ENCODE measurements around the gene PIP4K2A. TPM values are rescaled to one million over a fixed set of nuclear protein-coding genes. Genes with fewer than 3 reads are reported as not detected.

Gene PIP4K2A
- total RNA-seq, 2 donors from 2014 or later: 15.0 to 17.8 TPM

GRCh38 chr10:22495396-22495795 is 219.0 kb downstream of the PIP4K2A start:
- no peaks in the 10 kb centered on the region for H3K4me1 Mint-ChIP-seq
- H3K4me3 Mint-ChIP-seq: no peak overlapping the region
- H3K9me3 Mint-ChIP-seq: no peaks in the 10 kb centered on the region
- Histone ChIP-seq H3K4me1 (ENCODE audit: control insufficient read depth, insufficient read depth, low read length) (no peaks in the 10 kb centered on the region), H3K9me3 (ENCODE audit: control insufficient read depth, low read length) (no peaks in the 10 kb centered on the region), H3K27ac (ENCODE audit: low read depth, low read length) (no peak overlapping the region), H3K27me3 (ENCODE audit: control insufficient read depth, insufficient read depth, low read length, poor library complexity, severe bottlenecking) (peaks cover 14% of the 10 kb centered on the region), H3K36me3 (ENCODE audit: control insufficient read depth, insufficient read depth, low read length) (no peaks in the 10 kb centered on the region), H3K4me3 (ENCODE audit: low read length) (no peak overlapping the region), H3K9ac (ENCODE audit: extremely low read depth, low read length, poor library complexity, severe bottlenecking) (no peak overlapping the region)
- no peak for DNase-seq
- TF ChIP-seq, protein P1, sequence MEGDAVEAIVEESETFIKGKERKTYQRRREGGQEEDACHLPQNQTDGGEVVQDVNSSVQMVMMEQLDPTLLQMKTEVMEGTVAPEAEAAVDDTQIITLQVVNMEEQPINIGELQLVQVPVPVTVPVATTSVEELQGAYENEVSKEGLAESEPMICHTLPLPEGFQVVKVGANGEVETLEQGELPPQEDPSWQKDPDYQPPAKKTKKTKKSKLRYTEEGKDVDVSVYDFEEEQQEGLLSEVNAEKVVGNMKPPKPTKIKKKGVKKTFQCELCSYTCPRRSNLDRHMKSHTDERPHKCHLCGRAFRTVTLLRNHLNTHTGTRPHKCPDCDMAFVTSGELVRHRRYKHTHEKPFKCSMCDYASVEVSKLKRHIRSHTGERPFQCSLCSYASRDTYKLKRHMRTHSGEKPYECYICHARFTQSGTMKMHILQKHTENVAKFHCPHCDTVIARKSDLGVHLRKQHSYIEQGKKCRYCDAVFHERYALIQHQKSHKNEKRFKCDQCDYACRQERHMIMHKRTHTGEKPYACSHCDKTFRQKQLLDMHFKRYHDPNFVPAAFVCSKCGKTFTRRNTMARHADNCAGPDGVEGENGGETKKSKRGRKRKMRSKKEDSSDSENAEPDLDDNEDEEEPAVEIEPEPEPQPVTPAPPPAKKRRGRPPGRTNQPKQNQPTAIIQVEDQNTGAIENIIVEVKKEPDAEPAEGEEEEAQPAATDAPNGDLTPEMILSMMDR (conservative IDR thresholded peaks at IDR 0.05): no peak
- peaks cover 7% of the 10 kb centered on the region for H3K27me3 Mint-ChIP-seq (ENCODE audit: insufficient read depth)
- H3K36me3 Mint-ChIP-seq (ENCODE audit: low read depth): no peaks in the 10 kb centered on the region
- no peak overlapping the region for H3K27ac Mint-ChIP-seq
- 97 to 100% methylated on average over 3 of the region's 3 CpGs for WGBS, 2 experiments (ENCODE audit: insufficient coverage in 1 of 2, insufficient read length in 1 of 2)

- H3K4me1 Mint-ChIP-seq: no peaks in the 10 kb centered on the region
- H3K9me3 Mint-ChIP-seq: no peaks in the 10 kb centered on the region
- H3K36me3 Mint-ChIP-seq (ENCODE audit: low read depth): no peaks in the 10 kb centered on the region
- Histone ChIP-seq H3K4me1 (ENCODE audit: control insufficient read depth, insufficient read depth, low read length) (no peaks in the 10 kb centered on the region), H3K9ac (ENCODE audit: extremely low read depth, low read length, poor library complexity, severe bottlenecking) (no peak overlapping the region), H3K4me3 (ENCODE audit: low read length) (no peak overlapping the region), H3K27me3 (ENCODE audit: control insufficient read depth, insufficient read depth, low read length, poor library complexity, severe bottlenecking) (peaks cover 14% of the 10 kb centered on the region), H3K36me3 (ENCODE audit: control insufficient read depth, insufficient read depth, low read length) (no peaks in the 10 kb centered on the region), H3K27ac (ENCODE audit: low read depth, low read length) (no peak overlapping the region), H3K9me3 (ENCODE audit: control insufficient read depth, low read length) (no peaks in the 10 kb centered on the region)
- H3K4me3 Mint-ChIP-seq: no peak overlapping the region
- 86 to 92% methylated on average over 2 to 3 of the region's 3 CpGs for WGBS, 2 experiments (ENCODE audit: insufficient coverage in 1 of 2, insufficient read length in 1 of 2)
- TF ChIP-seq, protein P1 (conservative IDR thresholded peaks at IDR 0.05): no peak
- peaks cover 4% of the 10 kb centered on the region for H3K27me3 Mint-ChIP-seq (ENCODE audit: insufficient read depth)
- DNase-seq: no peak
- H3K27ac Mint-ChIP-seq: no peak overlapping the region
These were observed 220.4 kb downstream of the PIP4K2A start for GRCh38 chr10:22494007-22494406.

- TF ChIP-seq, protein P1 (conservative IDR thresholded peaks at IDR 0.05): no peak
- H3K4me1 Mint-ChIP-seq: no peaks in the 10 kb centered on the region
- Histone ChIP-seq H3K36me3 (ENCODE audit: control insufficient read depth, insufficient read depth, low read length) (no peaks in the 10 kb centered on the region), H3K27ac (ENCODE audit: low read depth, low read length) (no peak overlapping the region), H3K9ac (ENCODE audit: extremely low read depth, low read length, poor library complexity, severe bottlenecking) (no peak overlapping the region), H3K9me3 (ENCODE audit: control insufficient read depth, low read length) (no peaks in the 10 kb centered on the region), H3K27me3 (ENCODE audit: control insufficient read depth, insufficient read depth, low read length, poor library complexity, severe bottlenecking) (peaks cover 14% of the 10 kb centered on the region), H3K4me3 (ENCODE audit: low read length) (no peak overlapping the region), H3K4me1 (ENCODE audit: control insufficient read depth, insufficient read depth, low read length) (no peaks in the 10 kb centered on the region)
- H3K36me3 Mint-ChIP-seq (ENCODE audit: low read depth): no peaks in the 10 kb centered on the region
- no peak overlapping the region for H3K4me3 Mint-ChIP-seq
- H3K27me3 Mint-ChIP-seq (ENCODE audit: insufficient read depth): peaks cover 1% of the 10 kb centered on the region
- no peaks in the 10 kb centered on the region for H3K9me3 Mint-ChIP-seq
- no peak overlapping the region for H3K27ac Mint-ChIP-seq
- no peak for DNase-seq
- WGBS, 2 experiments (ENCODE audit: insufficient coverage in 1 of 2, insufficient read length in 1 of 2): 90 to 92% methylated on average over 2 of the region's 2 CpGs
These were observed 222.3 kb downstream of the PIP4K2A start for GRCh38 chr10:22491931-22492615.
